Heart left ventricle (tissue), 16 donors: ENCODE results near the gene PIGV. TPM values are rescaled to one million over a fixed set of nuclear protein-coding genes. Genes with fewer than 3 reads are reported as not detected.

ENCODE experiments used
- ATAC-seq, 4 donors: fragments of 200-7000 bp; cut with Tn5 transposase; one replicate each; pipeline ENCODE4 v1.9.1; 2020 to 2022; ENCODE audit warnings: moderate library complexity in 4 of 4, mild to moderate bottlenecking in 3 of 4, moderate number of reproducible peaks in 1 of 4
- DNase-seq, 5 donors: peaks; one replicate each; pipeline ENCODE4 v3.0.0-alpha.2; 2020
- H3K27ac ChIP-seq, 12 donors: fragments of 200-600 bp; sonication (generic) in 4 of 12; one replicate each; pipeline versions ENCODE4 v1.5.0 to v1.8.0; 2016 to 2022; ENCODE audit warnings: mild to moderate bottlenecking in 2 of 12
- H3K27me3 ChIP-seq, 9 donors: fragments of 200-600 bp; sonication (generic) in 2 of 9; one replicate each; pipeline versions ENCODE4 v1.5.1 to v1.8.0; 2016 to 2022; ENCODE audit warnings: mild to moderate bottlenecking in 3 of 9
- H3K36me3 ChIP-seq, 9 donors: fragments of 200-600 bp; sonication (generic) in 2 of 9; one replicate each; pipeline versions ENCODE4 v1.5.0 to v1.8.0; 2018 to 2022; ENCODE audit warnings: mild to moderate bottlenecking in 2 of 9
- H3K4me1 ChIP-seq, 12 donors: fragments of 200-600 bp; sonication (generic) in 4 of 12; one replicate each; pipeline versions ENCODE4 v1.5.0 to v1.8.0; 2016 to 2022; ENCODE audit warnings: mild to moderate bottlenecking in 3 of 12
- H3K4me3 ChIP-seq, 12 donors: fragments of 200-600 bp; sonication (generic) in 4 of 12; one replicate each; pipeline versions ENCODE4 v1.5.0 to v1.8.0; 2017 to 2022; ENCODE audit warnings: mild to moderate bottlenecking in 9 of 12, moderate library complexity in 4 of 12
- H3K9me3 ChIP-seq, 12 donors: fragments of 200-600 bp; sonication (generic) in 4 of 12; one replicate each; pipeline versions ENCODE4 v1.5.0 to v1.8.0; 2016 to 2022; ENCODE audit warnings: mild to moderate bottlenecking in 1 of 12
- POLR2A ChIP-seq, 2 donors: fragments of 450-650 bp; IDR thresholded peaks; one replicate each; pipeline ENCODE4 v1.6.1; 2017; ENCODE audit warnings: antibody characterized with exemption in 2 of 2, mild to moderate bottlenecking in 2 of 2, moderate library complexity in 2 of 2
- WGBS, 4 donors: extraction: QIAGEN DNeasy Blood & Tissue Kit in 2 of 4; methylation state at CpG; one replicate each; pipeline versions ENCODE4 v1.1.5 to v1.1.7; 2013 to 2018; 5-methylcytosine and 5-hydroxymethylcytosine counted together
- intact Hi-C, 10 donors: fragments of 100-400 bp; cut with DNase I; formaldehyde crosslinking; loops; one replicate each; pipeline versions ENCODE4 v1.11.1 to v1.14.2; 2022
- polyA plus RNA-seq, 2 donors: library from polyadenylated mRNA; stranded (reverse); fragments of 200-250 nt; gene quantifications; one replicate each; pipeline ENCODE4 v1.2.3, GENCODE V29; 2013
- total RNA-seq, 9 donors: library from RNA; depleted of rRNA in 2 of 9; stranded (reverse); fragments of >200 nt in 2 of 9; fragmentation: NEBNext Ultra II Directional in 3 of 9; extraction: Animal tissue kit (Norgen Biotek cat#: 25700) in 3 of 9; gene quantifications; one replicate each; pipeline versions ENCODE4 v1.1.0 to v1.2.4, GENCODE V29; 2016 to 2023
- TF ChIP-seq, protein P1 (sequence below), 12 donors: fragments of 200-600 bp; sonication (generic) in 4 of 12; IDR thresholded peaks; one replicate each; pipeline versions ENCODE4 v1.5.0 to v1.8.0; 2018 to 2022; ENCODE audit warnings: antibody characterized with exemption in 12 of 12, mild to moderate bottlenecking in 5 of 12
- donor health status: ischemic (EF 13 %, LVEDD 7.1; RV severe dilation, severe dysfunction).
- donor health status: healthy with polysubstance abuse.
- donor health status: DM: no; HTN: yes; CAD: no.
- donor health status: DM: no; HTN: no; CAD: no.
- donor health status: ischemic (EF 25% LVEDD 6.9; RV normal size, moderate dysfunction).
- donor health status: ischemic (EF 25% LVEDD 5.7; RV mildly dilated, moderate dysfunction).
- donor health status: healthy.
- donor health status: DM: yes; HTN: yes; CAD: no.
- donor health status: ischemic (EF 35%, LVEDD 5.7; RV mildly dilated, moderate dysfunction).
- donor health status: nonischemic (EF 11% LVEDD 7.7; RV severe dilation, severe dysfunction).
- donor health status: DM: yes; HTN: yes; CAD: no.
- donor health status: PGD.
- donor health status: ischemic (EF 29% LVEDD 5.4; RV normal size, mild dysfunction).
- donor health status: nonischemic (EF 23%, LVEDD 6.1; RV moderate dilation, normal function).

Gene PIGV
- total and polyA plus RNA-seq, 11 donors, result 2.7 to 8.8 (median 5.3) TPM

DNA sequence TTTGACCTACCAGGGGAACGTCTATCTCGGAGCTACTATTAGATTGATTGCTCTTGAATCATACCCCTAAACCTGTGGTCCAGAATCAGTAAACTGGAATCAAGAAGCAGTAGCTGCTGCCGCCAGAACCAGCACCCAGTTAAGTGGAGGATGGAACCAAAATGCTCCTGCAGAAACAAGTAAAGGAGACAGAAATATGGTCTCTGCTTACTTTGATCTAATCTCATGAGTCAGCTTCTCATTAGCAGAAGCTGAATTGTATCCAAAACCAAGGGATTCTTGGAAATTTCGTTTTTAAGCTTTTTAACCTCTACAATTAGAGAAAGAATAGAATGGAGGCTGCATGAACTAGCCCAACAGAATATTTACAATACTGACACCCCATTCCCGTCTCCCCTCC, 42.6 kb upstream of the PIGV start:
- Histone ChIP-seq H3K9me3 (no peaks in the 10 kb centered on the region), H3K4me3 (peak overlapping the region in 1 of 12 donors; percentile 40), H3K27me3 (no peaks in the 10 kb centered on the region), H3K4me1 (peaks cover 11 to 99% (median 61%) of the 10 kb centered on the region in 12 donors), H3K36me3 (peaks cover 0 to 83% (median 42%) of the 10 kb centered on the region in 9 donors), H3K27ac (peak overlapping the region; percentile 75 to 94 (median 78))
- no peak for ATAC-seq
- no peak for DNase-seq
- TF ChIP-seq POLR2A (IDR thresholded peaks at IDR 0.05), result no peak
- TF ChIP-seq, protein P1, sequence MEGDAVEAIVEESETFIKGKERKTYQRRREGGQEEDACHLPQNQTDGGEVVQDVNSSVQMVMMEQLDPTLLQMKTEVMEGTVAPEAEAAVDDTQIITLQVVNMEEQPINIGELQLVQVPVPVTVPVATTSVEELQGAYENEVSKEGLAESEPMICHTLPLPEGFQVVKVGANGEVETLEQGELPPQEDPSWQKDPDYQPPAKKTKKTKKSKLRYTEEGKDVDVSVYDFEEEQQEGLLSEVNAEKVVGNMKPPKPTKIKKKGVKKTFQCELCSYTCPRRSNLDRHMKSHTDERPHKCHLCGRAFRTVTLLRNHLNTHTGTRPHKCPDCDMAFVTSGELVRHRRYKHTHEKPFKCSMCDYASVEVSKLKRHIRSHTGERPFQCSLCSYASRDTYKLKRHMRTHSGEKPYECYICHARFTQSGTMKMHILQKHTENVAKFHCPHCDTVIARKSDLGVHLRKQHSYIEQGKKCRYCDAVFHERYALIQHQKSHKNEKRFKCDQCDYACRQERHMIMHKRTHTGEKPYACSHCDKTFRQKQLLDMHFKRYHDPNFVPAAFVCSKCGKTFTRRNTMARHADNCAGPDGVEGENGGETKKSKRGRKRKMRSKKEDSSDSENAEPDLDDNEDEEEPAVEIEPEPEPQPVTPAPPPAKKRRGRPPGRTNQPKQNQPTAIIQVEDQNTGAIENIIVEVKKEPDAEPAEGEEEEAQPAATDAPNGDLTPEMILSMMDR (IDR thresholded peaks at IDR 0.05), result no peak
- WGBS, 4 donors, result 67 to 72% (median 69%) methylated on average over 5 of the region's 5 CpGs
- intact Hi-C loops, result loop anchor here in 2 of 10 donors (2.0 to 5.0 kb wide), 2 partner anchors 37 to 40 kb away; no protein-coding TSS in a partner anchor

DNA sequence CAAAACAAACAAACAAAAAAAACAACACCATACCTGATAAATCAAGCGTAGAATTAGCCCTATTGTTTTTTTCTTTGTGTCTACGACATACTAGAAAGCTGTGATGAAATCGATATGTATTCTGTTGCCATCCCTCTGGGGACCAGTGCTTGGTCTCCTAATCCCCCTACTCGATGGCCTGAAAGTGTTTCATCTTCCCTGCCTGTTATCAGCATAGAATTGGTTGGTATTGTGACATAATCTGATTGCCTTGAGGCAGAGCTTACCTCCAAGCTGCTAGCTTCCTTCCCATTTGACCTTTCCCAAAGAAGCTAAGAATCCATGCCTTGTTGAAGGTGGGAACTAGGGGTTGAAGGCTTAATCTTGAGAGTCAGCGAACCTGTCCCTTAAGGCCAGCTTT, 40.7 kb upstream of the PIGV start:
- Histone ChIP-seq H3K27me3 (no peaks in the 10 kb centered on the region), H3K4me1 (peaks cover 11 to 99% (median 68%) of the 10 kb centered on the region in 12 donors), H3K4me3 (no peak overlapping the region), H3K27ac (peak overlapping the region in 2 of 12 donors; percentile 11 to 90), H3K36me3 (peaks cover 0 to 80% (median 26%) of the 10 kb centered on the region in 9 donors), H3K9me3 (no peaks in the 10 kb centered on the region)
- DNase-seq (no peak), ATAC-seq (no peak)
- intact Hi-C loops, result loop anchor here in 1 of 10 donors (5.0 kb wide), 1 partner anchor 35 kb away; no protein-coding TSS in a partner anchor
- TF ChIP-seq, protein P1 (IDR thresholded peaks at IDR 0.05), result no peak
- no peak for TF ChIP-seq POLR2A (IDR thresholded peaks at IDR 0.05)
- WGBS, 4 donors, result 92 to 96% (median 93%) methylated on average over 5 of the region's 5 CpGs

DNA sequence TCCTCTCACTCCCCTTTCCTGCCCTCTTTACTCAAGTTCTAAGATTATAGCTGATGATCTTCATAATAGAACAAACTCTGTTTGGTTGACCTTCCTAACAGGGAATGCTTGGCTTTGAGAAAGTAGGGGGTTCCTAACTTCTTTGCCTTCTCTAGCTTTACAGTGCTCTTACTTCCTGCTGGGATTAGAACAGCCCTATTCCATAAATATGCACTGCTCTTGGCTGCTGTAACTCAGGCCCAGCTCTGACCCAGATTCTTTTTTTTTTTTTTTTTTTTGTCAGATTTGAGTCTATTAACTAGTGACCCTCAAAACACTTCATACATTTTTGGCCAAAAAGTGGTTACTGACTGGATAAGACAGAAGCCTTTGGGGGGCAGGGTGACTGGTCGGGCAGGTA, 39.4 kb upstream of the PIGV start:
- intact Hi-C loops, result loop anchor here in 1 of 10 donors (5.0 kb wide), 1 partner anchor 34 kb away; no protein-coding TSS in a partner anchor
- peak overlapping the region in 7 of 12 donors; percentile 14 to 58 (median 35) for H3K27ac ChIP-seq
- ATAC-seq, result no peak
- H3K27me3 ChIP-seq, result no peaks in the 10 kb centered on the region
- no peaks in the 10 kb centered on the region for H3K9me3 ChIP-seq
- H3K4me3 ChIP-seq, result no peak overlapping the region
- TF ChIP-seq POLR2A (IDR thresholded peaks at IDR 0.05), result no peak
- TF ChIP-seq, protein P1 (IDR thresholded peaks at IDR 0.05), result no peak
- DNase-seq, result no peak
- WGBS, 4 donors, result 82 to 92% (median 89%) methylated on average over 1 of the region's 1 CpG
- H3K36me3 ChIP-seq, result peaks cover 0 to 80% (median 13%) of the 10 kb centered on the region in 9 donors
- peaks cover 16 to 99% (median 78%) of the 10 kb centered on the region in 12 donors for H3K4me1 ChIP-seq

DNA sequence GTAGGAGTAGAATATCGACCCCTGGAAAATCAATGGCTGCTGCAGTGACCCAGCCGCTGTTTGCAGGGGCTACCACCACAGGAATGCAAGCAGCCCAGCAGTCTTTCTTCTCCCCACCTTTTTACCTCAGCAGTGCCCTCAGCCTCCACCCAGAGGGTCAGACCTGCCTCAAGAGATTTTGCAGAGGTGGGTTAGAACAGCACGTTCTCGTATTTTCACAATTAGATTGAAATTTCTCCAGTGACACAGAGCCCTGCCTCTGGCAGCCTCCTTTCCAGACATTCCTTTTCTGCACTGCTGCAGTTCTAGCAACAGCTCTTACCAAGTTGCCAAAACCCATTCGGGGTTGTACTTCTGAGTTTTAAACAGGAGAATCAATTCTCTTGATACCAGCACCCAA, 38.3 kb upstream of the PIGV start:
- no peaks in the 10 kb centered on the region for H3K27me3 ChIP-seq
- no peak overlapping the region for H3K27ac ChIP-seq
- H3K4me3 ChIP-seq, result no peak overlapping the region
- no peak for TF ChIP-seq POLR2A (IDR thresholded peaks at IDR 0.05)
- TF ChIP-seq, protein P1 (IDR thresholded peaks at IDR 0.05), result no peak
- DNase-seq, result no peak
- no peaks in the 10 kb centered on the region for H3K9me3 ChIP-seq
- intact Hi-C loops, result loop anchor here in 1 of 10 donors (5.0 kb wide), 1 partner anchor 33 kb away; no protein-coding TSS in a partner anchor
- peaks cover 0 to 90% (median 13%) of the 10 kb centered on the region in 9 donors for H3K36me3 ChIP-seq
- peaks cover 12 to 99% (median 77%) of the 10 kb centered on the region in 12 donors for H3K4me1 ChIP-seq
- 73 to 81% (median 77%) methylated on average over 5 of the region's 5 CpGs for WGBS, 4 donors
- ATAC-seq, result no peak
